Muscle of leg (tissue), 11 donors: ENCODE measurements around the gene NSG1. TPM values are rescaled to one million over a fixed set of nuclear protein-coding genes. Genes with fewer than 3 reads are reported as not detected.

Experiments used
- DNase-seq: peaks from one replicate; pipeline ENCODE4 v3.0.0; 2013
- H3K27ac ChIP-seq: one replicate; pipeline ENCODE4 v1.5.1; 2013; ENCODE audit warnings: mild to moderate bottlenecking, low read length, control low read depth
- H3K27me3 ChIP-seq: one replicate; pipeline ENCODE4 v1.6.1; 2013; ENCODE audit warnings: low read length; ENCODE audit not compliant: control insufficient read depth, insufficient read depth
- H3K36me3 ChIP-seq: one replicate; pipeline ENCODE4 v1.6.1; 2013; ENCODE audit warnings: low read length; ENCODE audit not compliant: control insufficient read depth, insufficient read depth
- H3K4me1 ChIP-seq: one replicate; pipeline ENCODE4 v1.6.1; 2013; ENCODE audit warnings: low read length; ENCODE audit not compliant: control insufficient read depth, insufficient read depth
- H3K4me3 ChIP-seq: one replicate; pipeline ENCODE4 v1.5.1; 2013; ENCODE audit warnings: low read length, control low read depth
- H3K9me3 ChIP-seq: replicated peaks from 2 replicates; pipeline ENCODE4 v1.6.1; 2013; ENCODE audit warnings: low read depth, low read length; ENCODE audit not compliant: control insufficient read depth
- WGBS: methylation state at CpG from one replicate; pipeline ENCODE4 v1.1.5; 2013; ENCODE audit warnings: missing lambda C conversion rate; ENCODE audit not compliant: insufficient coverage; 5-methylcytosine and 5-hydroxymethylcytosine counted together
- polyA plus RNA-seq, 8 donors: library from polyadenylated mRNA; unstranded; fragments of 120-200 nt; gene quantifications; one replicate each; pipeline versions ENCODE4 v1.2.1 to v1.2.3, GENCODE V29; 2013; ENCODE audit warnings: inconsistent platforms in 1 of 8, low replicate concordance in 1 of 8; ENCODE audit not compliant: insufficient read length in 8 of 8, insufficient read depth in 1 of 8
- total RNA-seq: library from RNA; stranded (reverse); fragments of 120-200 nt; gene quantifications from one replicate; pipeline ENCODE4 v1.2.4, GENCODE V29; 2013

Gene NSG1
- total and polyA plus RNA-seq, 9 donors: 0.75 to 12.2 (median 2.8) TPM

- no peaks in the 10 kb centered on the region for H3K9me3 ChIP-seq
- H3K4me1 ChIP-seq: no peaks in the 10 kb centered on the region
- WGBS: 89% methylated on average over 4 of the region's 11 CpGs
- no peak for DNase-seq
- H3K36me3 ChIP-seq: peaks cover 32% of the 10 kb centered on the region
- no peak overlapping the region for H3K27ac ChIP-seq
- H3K27me3 ChIP-seq: no peaks in the 10 kb centered on the region
- H3K4me3 ChIP-seq: no peak overlapping the region
Measured at GRCh38 chr4:4432341-4433125, 45.6 kb downstream of the NSG1 start.

GRCh38 chr4:4433941-4434340 lies 47.0 kb downstream of the NSG1 start:
- Histone ChIP-seq H3K27ac (no peak overlapping the region), H3K4me1 (no peaks in the 10 kb centered on the region), H3K4me3 (no peak overlapping the region), H3K36me3 (peaks cover 32% of the 10 kb centered on the region), H3K9me3 (no peaks in the 10 kb centered on the region), H3K27me3 (no peaks in the 10 kb centered on the region)
- 97% methylated on average over 3 of the region's 4 CpGs for WGBS
- DNase-seq: no peak

DNA sequence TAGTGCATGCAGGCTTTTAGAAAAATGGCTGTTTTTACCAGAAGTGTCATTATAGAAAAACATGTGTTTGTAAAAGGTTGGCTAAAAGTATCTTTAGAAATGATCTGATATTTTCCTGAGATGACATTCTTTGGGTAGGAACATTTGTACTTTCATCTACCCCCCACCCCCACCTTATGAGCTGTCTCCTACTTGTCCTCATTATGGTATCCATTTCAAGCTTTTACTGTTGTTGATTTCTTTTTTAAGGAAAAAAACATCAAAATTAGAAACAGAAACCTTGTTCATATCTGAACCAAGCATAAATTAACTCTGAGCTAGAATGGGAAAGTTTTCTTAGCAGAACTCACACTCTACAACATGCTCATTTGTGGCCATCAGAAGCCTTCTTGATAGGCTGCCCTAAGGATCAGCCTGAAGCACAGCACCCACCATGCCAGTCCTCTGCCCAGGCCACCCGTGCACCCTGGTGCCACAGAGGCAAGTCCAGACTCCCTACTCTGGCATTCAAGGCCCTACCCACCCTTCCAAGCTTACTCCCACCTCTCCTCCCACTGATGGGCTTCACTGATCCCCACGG lies 49.4 kb downstream of the NSG1 start:
- WGBS: 86% methylated on average over 2 of the region's 2 CpGs
- peaks cover 32% of the 10 kb centered on the region for H3K36me3 ChIP-seq

GRCh38 chr4:4437798-4438470 lies 51.0 kb downstream of the NSG1 start:
- peaks cover 25% of the 10 kb centered on the region for H3K36me3 ChIP-seq
- no peaks in the 10 kb centered on the region for H3K4me1 ChIP-seq
- H3K4me3 ChIP-seq: no peak overlapping the region
- H3K27ac ChIP-seq: no peak overlapping the region
- no peaks in the 10 kb centered on the region for H3K27me3 ChIP-seq
- WGBS: 95% methylated on average over 9 of the region's 13 CpGs
- H3K9me3 ChIP-seq: no peaks in the 10 kb centered on the region
- DNase-seq: no peak

More for the DNA sequence above, 49.4 kb downstream of the NSG1 start:
- Histone ChIP-seq H3K4me3 (no peak overlapping the region), H3K27me3 (no peaks in the 10 kb centered on the region), H3K27ac (no peak overlapping the region), H3K4me1 (no peaks in the 10 kb centered on the region), H3K9me3 (no peaks in the 10 kb centered on the region)
- no peak for DNase-seq

- no peak overlapping the region for H3K4me3 ChIP-seq
- DNase-seq: no peak
- H3K27me3 ChIP-seq: no peaks in the 10 kb centered on the region
- H3K9me3 ChIP-seq: no peaks in the 10 kb centered on the region
- H3K36me3 ChIP-seq: peaks cover 20% of the 10 kb centered on the region
- H3K27ac ChIP-seq: no peak overlapping the region
- H3K4me1 ChIP-seq: no peaks in the 10 kb centered on the region
Measured at GRCh38 chr4:4438891-4439290, 52.0 kb downstream of the NSG1 start.

DNA sequence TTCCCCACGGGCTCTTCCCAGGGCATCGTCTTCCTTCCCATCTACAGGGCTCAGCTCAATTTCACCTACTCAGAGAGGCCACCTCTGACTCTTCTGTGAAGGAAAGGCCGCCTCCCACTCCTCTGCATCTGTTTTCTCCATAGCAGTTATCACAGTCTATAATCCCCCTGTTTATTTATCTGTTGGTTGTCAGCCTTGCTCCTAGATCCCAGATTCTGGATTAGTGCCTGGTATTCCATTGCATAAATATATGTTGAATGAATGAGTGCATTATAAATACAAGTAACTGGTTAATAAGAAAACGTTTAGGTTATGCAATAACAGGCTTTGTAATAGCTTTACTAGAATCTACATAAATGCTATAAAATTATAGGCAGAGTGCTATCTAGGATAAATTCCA lies 52.9 kb downstream of the NSG1 start:
- Histone ChIP-seq H3K36me3 (peaks cover 18% of the 10 kb centered on the region), H3K27ac (no peak overlapping the region), H3K4me1 (no peaks in the 10 kb centered on the region), H3K9me3 (no peaks in the 10 kb centered on the region), H3K4me3 (no peak overlapping the region), H3K27me3 (no peaks in the 10 kb centered on the region)
- 73% methylated on average over 2 of the region's 4 CpGs for WGBS
- no peak for DNase-seq

DNA sequence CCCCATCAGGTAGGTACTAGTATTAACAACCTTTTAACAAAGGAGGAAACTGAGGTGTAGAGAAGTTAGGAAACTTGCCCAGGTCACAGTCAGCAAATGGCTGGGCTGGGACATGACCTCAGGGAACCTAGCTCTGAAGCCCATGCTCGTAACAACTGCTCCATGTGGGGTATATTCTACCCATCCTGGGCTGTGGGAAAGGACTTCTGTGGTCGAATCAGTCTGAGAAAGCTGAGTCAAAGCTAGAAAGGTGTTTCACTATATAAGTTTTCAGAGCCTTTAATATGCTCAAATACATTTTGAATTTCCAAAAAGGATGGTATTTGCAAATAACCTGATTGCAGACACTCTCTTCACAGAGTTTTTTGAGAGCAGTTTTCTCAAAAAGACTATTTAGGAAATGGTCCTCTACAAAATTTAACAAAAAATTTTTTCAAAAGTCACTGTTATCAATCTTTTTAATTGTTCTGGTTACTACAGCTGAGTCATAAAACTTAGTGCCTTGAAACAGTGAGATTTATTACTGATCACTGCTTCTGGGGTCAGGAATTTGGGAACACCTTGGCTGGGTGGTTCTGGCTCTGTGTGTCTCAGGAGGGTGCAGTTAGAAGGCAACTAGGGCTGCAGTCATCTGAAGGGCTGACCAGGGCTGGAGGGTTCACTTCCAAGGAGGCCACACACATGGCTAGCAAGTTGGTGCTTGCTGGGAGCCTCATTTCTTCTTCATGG lies 53.6 kb downstream of the NSG1 start:
- no peak for DNase-seq
- Histone ChIP-seq H3K36me3 (peaks cover 15% of the 10 kb centered on the region), H3K4me1 (no peaks in the 10 kb centered on the region), H3K27me3 (no peaks in the 10 kb centered on the region), H3K4me3 (no peak overlapping the region), H3K9me3 (no peaks in the 10 kb centered on the region), H3K27ac (no peak overlapping the region)
- WGBS: no CpG with 5 or more reads among the region's 2 CpGs

- no peak for DNase-seq
- 40% methylated on average over 1 of the region's 2 CpGs for WGBS
- Histone ChIP-seq H3K9me3 (no peaks in the 10 kb centered on the region), H3K27ac (no peak overlapping the region), H3K4me1 (no peaks in the 10 kb centered on the region), H3K36me3 (peaks cover 3% of the 10 kb centered on the region), H3K27me3 (no peaks in the 10 kb centered on the region), H3K4me3 (no peak overlapping the region)
Measured at GRCh38 chr4:4443821-4444220, 56.9 kb downstream of the NSG1 start.

GRCh38 chr4:4446434-4446833 lies 59.5 kb downstream of the NSG1 start:
- H3K36me3 ChIP-seq: peaks cover 3% of the 10 kb centered on the region
- H3K27ac ChIP-seq: no peak overlapping the region
- DNase-seq: no peak
- H3K9me3 ChIP-seq: no peaks in the 10 kb centered on the region
- H3K4me3 ChIP-seq: no peak overlapping the region
- no peaks in the 10 kb centered on the region for H3K27me3 ChIP-seq
- H3K4me1 ChIP-seq: no peaks in the 10 kb centered on the region
